Activated CD8-positive, alpha-beta memory T cell treated with anti-CD3 and anti-CD28 coated beads, Interleukin-2, amount 50 U/mL, for 1 hour (primary cell): ENCODE measurements around the gene EVA1C.
"Not testable (repeated sequence)": the region's sequence is repeated elsewhere in the genome, so short reads cannot be mapped to it uniquely, and the experiment has no call there.

Experiments used
- DNase-seq: peaks from one replicate; pipeline ENCODE4 v3.0.0-alpha.2; 2020; ENCODE audit errors: extremely low read depth

The EVA1C gene

GRCh38 chr21:32412162-32413014 lies at the start of gene EVA1C:
TSS of gene EVA1C (plus strand) at chr21:32412706. CDS start at chr21:32412854, 148 bp downstream.
- peak; percentile 45 for DNase-seq

GRCh38 chr21:32364387-32364786 lies 48.1 kb upstream of the EVA1C start:
- no peak for DNase-seq

- DNase-seq = no peak
These were observed 47.7 kb upstream of the EVA1C start for GRCh38 chr21:32364796-32365195.

GRCh38 chr21:32366191-32366590 lies 46.3 kb upstream of the EVA1C start:
- no peak for DNase-seq

- no peak for DNase-seq
These were observed 45.3 kb upstream of the EVA1C start for GRCh38 chr21:32367158-32367557.

GRCh38 chr21:32368386-32368785 lies 44.1 kb upstream of the EVA1C start:
- no peak for DNase-seq

GRCh38 chr21:32368961-32369360 lies 43.5 kb upstream of the EVA1C start:
- not testable (repeated sequence) for DNase-seq

GRCh38 chr21:32370998-32371766 lies 41.3 kb upstream of the EVA1C start:
- DNase-seq = no peak

GRCh38 chr21:32371913-32372314 lies 40.6 kb upstream of the EVA1C start:
- DNase-seq = no peak

GRCh38 chr21:32372755-32373154 lies 39.8 kb upstream of the EVA1C start:
- no peak for DNase-seq

- no peak for DNase-seq
These were observed 35.0 kb upstream of the EVA1C start for GRCh38 chr21:32377506-32377905.

GRCh38 chr21:32377991-32378390 lies 34.5 kb upstream of the EVA1C start:
- DNase-seq = no peak

- no peak for DNase-seq
These were observed 33.5 kb upstream of the EVA1C start for GRCh38 chr21:32378956-32379355.

GRCh38 chr21:32380940-32381339 lies 31.6 kb upstream of the EVA1C start:
- no peak for DNase-seq

GRCh38 chr21:32381571-32381970 lies 30.9 kb upstream of the EVA1C start:
- no peak for DNase-seq

- DNase-seq = no peak
These were observed 30.3 kb upstream of the EVA1C start for GRCh38 chr21:32382108-32382644.

GRCh38 chr21:32383812-32384211 lies 28.7 kb upstream of the EVA1C start:
- DNase-seq = no peak

- DNase-seq = no peak
These were observed 26.2 kb upstream of the EVA1C start for GRCh38 chr21:32386195-32386870.

GRCh38 chr21:32387151-32387550 lies 25.4 kb upstream of the EVA1C start:
- no peak for DNase-seq

- no peak for DNase-seq
These were observed 24.2 kb upstream of the EVA1C start for GRCh38 chr21:32388306-32388705.

GRCh38 chr21:32389337-32390015 lies 23.0 kb upstream of the EVA1C start:
- DNase-seq = no peak
